Renal pelvis (tissue), 4 donors: ENCODE measurements around the gene DBH. TPM values are rescaled to one million over a fixed set of nuclear protein-coding genes. Genes with fewer than 3 reads are reported as not detected.
A peak's percentile ranks its signal among the peaks of the same experiment; 100 is the strongest.
"Not testable (repeated sequence)": the region's sequence is repeated elsewhere in the genome, so short reads cannot be mapped to it uniquely, and the experiment has no call there.

ENCODE experiments used
- DNase-seq: peaks from one replicate; pipeline ENCODE4 v3.0.0-alpha.2; 2013
- polyA plus RNA-seq, 3 donors: library from polyadenylated mRNA; unstranded; fragments of 120-200 nt; gene quantifications; one replicate each; pipeline ENCODE4 v1.2.1, GENCODE V29; 2013; ENCODE audit not compliant: insufficient read length in 3 of 3

DBH gene
- polyA plus RNA-seq, 3 donors: 0.94 to 1.7 (median 1.4) TPM

DNA sequence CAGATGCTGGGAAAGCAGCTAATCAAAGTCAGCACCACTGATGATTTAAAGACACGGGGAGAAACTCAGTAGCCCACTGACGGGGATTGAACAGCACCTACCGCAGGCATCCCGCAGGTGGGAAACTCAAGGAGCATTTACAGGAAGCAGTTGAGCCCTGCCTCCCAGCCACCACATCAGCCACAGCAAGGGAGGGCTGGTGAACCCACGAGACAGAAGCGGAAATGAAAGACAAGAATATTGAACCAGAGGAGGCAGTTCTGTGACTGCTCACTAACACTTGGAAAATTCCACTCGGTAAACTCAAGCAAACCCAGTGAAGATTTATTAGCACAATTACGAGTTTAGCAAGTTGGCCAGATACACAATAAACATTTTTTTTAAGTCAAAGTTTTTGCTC is 16.4 kb upstream of the DBH start:
- no peak for DNase-seq

DNA sequence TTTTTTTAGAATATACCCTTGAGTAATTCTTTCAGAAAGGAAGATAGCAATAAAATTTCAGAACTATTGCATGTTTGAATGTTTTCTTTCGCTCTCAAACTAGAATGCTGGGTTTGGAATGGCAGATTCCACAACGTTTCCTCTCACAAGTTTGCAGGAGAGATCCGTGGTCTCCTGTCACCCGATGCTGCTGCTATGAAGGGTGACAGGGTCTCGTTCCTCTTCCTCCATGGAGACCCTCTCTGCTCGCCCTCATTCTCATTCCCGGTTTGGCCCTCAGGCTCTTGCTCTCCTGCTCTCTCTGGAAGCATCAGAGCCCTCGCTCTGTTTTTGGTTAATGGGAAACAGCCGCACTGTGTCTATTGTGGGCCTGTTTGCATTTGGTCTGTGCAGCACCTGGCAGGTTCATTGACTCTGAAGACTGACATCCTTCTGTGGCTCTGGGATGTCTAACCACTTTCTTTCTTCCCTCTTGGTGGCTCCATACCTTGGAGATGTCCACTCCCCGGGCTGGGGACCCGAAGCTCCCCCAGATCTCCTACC is 14.4 kb upstream of the DBH start:
- DNase-seq: no peak

DNA sequence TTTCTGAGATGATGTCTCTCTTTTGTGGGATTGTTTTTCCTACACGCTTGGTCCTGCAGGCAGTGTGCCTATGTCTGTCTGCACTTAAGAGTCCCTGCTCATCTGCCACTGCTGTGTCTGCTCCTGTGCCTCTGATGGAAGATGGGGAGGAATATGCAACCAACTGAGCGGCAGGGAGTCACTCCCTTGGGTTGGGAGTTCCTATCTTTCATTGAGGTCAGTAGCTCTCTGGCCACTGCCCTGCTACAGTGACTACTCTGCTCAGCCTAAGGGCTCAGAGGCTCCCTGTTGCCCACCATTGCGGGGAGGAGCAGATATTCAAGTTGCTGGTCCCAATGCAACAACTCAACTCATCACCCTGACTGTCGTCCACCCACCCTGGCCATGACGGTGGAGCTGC is 13.6 kb upstream of the DBH start:
- DNase-seq: no peak

GRCh38 chr9:133626008-133626407 is 10.2 kb upstream of the DBH start:
- not testable (repeated sequence) for DNase-seq

GRCh38 chr9:133627341-133627740 is 8.8 kb upstream of the DBH start:
- no peak for DNase-seq

GRCh38 chr9:133628766-133629165 is 7.4 kb upstream of the DBH start:
- DNase-seq: no peak

GRCh38 chr9:133629221-133630110 is 6.7 kb upstream of the DBH start:
- DNase-seq: no peak

GRCh38 chr9:133631111-133631510 is 5.1 kb upstream of the DBH start:
- DNase-seq: no peak

DNA sequence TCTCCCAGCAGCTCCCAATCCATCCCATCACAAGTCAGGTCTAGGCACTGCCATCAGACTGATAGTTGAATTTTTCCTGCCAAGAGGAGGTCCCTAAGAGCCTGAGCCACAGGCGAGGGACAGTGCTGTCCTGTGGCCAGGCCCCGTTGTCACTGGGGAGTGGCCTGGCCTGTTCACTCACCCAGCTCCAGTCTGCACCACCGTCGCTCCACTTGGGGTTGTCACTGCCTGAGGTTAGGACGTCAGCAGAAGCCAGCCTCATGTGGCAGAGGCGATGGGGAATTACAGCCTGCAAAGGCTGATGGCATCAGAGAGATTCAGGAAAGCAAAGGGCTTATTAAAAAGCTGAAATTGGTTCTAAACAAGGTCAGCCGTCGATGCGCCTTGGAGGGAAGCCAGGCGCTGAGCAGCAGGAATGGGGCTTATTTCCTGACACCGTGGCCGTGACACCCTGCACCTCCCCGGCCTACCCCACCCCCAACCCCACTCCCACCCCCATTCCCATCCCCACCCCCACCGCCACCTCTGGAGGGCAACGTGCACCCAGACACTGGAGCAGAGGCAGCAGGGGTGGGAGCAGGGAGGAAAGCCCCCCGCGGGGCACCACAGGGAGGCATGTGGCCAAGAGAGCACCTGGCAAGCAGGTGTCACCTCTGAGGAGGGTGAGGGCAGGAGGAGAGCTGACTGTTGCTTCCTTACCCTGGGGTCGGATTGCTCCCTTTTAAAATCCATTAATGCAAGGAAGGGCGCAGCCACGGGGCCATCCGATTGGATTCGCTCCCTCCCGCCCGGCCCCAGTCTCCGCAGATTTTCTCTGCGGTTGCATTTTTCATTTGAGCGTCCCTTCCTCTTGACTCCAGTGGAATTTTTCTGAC is 3.1 kb upstream of the DBH start:
- DNase-seq: no peak

DNA sequence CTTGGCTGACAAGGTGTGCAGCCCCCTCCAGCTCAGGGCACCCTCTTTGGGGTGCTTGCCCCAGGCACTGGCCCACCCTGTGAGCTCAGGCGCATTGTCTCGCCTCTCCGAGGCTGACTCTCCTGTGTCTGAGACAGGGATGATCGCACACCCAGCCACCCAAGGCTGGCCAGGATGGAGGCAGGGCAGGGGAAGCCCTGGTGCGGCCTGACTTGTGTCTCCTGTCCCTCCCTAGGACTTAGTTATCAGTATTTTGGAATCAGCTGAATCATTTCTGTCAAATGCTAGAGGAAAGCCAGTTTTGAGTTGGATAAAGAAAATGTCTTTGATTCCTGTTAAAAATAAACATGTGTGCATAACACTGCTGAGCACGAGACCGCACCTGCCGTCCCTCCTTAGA is 2.5 kb upstream of the DBH start:
- DNase-seq: no peak

GRCh38 chr9:133634081-133634691 is 2.0 kb upstream of the DBH start:
- DNase-seq: peak; percentile 35

DNA sequence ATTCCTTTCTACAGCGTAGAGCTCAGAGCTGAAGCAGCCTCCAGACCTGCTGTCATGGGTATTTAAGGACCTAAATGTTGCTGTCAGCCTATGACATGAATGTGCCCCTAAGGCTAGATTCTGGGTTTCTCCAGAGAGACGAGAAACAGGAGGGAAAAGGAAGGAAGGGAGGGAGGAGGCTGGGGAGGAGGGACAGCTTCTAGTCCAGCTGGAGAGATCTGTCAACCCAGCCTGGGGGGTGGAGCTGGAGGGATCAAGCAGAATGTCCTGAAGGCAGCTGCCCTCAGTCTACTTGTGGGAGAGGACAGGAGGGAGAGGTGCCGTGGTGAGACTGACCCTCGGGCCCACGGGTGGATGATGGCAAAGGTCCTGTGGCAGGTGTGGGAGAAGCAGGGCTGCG is 1.1 kb upstream of the DBH start:
- DNase-seq: peak; percentile 33

GRCh38 chr9:133636902-133637301 is 739 bp downstream of the DBH start:
- DNase-seq: no peak

DNA sequence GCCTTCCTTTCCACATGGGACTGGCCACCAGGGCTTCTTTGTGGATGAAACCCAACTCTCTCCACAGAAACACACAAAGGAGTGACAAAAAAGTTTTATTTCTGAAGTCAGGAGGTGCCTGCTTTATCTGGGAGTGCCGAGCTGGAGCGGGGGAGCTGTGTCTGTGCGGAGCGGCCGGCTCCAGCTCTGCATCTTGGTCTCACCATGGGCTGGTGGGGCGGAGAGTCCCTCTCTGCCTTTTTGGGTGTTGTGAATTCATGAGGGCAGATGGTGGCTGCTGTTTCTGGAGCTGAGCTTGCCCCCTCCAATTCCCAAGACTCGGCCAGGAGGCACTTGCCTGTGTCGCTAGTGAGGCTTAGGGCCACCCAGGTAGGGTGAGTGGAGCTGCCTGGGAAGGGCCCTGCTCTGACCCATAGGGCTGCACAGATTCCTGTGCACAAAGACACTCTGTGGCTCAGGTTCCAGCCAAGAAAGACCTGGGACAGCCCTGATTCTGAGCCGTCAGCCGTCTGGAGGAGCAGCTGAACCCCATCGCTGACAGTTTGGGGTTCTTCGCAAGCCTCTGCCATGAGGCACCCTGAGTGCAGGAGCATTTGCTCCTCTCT is 1.4 kb downstream of the DBH start:
- no peak for DNase-seq

DNA sequence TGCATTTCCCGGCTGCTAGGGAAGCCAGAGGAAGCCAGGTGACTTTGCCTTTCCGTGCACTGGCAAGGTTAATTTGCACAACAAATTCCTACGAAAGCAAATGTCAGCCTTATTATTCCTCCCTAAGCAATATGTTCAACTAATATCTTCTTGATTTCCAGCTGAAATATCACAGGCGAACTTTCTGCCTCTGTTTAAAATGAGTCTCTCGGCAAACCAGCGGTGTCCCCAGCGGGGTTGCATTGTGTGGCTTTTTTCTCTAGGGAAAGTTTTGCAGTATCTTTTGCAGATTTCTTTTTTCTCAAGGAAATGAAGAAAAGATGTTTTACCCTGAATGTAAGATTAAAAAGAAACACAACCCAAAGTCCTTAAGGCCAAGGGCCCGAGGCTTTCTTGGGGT is 1.9 kb downstream of the DBH start:
- DNase-seq: no peak

DNA sequence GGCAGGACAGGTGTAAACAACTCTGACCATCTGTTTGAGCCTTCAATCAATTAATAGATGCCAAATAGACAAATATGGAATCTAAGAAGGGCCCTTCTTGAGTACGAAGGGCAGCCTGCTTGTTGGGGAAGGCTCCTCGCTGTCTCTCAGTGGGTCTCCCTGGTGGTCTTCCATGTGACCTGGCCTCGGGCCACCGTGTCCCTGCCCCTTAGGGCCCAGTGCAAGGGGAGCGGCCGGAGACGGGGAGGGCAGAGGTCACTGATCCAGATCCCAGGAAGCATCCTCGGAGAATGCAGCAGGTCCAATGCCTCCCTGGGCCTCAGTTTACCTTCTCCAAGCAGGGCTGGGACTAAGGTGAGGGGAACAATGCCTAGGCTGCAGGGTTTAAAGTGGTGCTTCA is 2.5 kb downstream of the DBH start:
- no peak for DNase-seq

- DNase-seq: no peak
These were observed 3.5 kb downstream of the DBH start for GRCh38 chr9:133639613-133640012.

DNA sequence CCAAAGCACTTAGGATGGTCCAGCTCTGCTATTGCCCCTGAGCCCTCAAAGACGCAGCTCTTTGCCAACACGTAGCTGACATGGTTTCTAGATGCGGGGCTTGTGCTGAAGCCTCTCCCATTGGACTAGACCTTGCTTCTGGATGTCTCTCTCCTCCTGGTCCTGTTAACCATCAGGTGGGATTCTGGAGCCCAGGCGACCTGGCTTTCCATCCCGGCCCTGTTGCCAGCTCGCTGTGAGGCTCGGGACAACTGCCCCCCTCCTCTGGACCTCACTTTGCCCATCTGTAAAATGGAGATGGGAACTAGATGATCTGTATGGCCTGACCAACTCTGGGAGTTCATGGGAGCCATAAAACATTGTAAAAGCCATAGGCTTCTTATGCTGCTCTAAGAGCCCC is 4.0 kb downstream of the DBH start:
- no peak for DNase-seq

GRCh38 chr9:133640580-133641395 is 4.6 kb downstream of the DBH start:
- no peak for DNase-seq

DNA sequence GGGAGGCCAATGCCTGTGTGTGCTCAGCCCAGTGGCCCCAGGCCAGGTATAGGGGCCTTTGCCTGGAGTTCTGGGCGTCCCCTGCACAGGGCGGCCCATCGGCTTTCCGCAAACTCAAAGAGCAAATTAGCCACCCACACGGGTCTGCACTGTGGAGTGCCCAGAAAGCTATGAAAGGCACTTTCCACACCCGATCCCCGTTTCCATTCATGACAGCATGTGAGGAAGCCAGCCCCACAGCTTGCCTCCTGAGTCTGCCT is 5.2 kb downstream of the DBH start:
- no peak for DNase-seq

GRCh38 chr9:133641861-133642595 is 5.9 kb downstream of the DBH start:
- no peak for DNase-seq
